Measurements from ENCODE around the gene SAMD9.
"Not testable (repeated sequence)": the region's sequence is repeated elsewhere in the genome, so short reads cannot be mapped to it uniquely, and the experiment has no call there.

Gene SAMD9

GRCh38 chr7:93140582-93141191, 22.9 kb upstream of the SAMD9 start:
- Histone ChIP-seq H3K4me1 (no peaks in the 10 kb centered on the region), H3K9ac (no peak overlapping the region), H3K4me3 (ENCODE audit: low read depth, low read length) (no peak overlapping the region), H2AFZ (no peak overlapping the region), H3K27me3 (ENCODE audit: control insufficient read depth, insufficient read depth, low read length) (no peaks in the 10 kb centered on the region), H3K4me2 (ENCODE audit: low read length) (no peak overlapping the region), H3K9me3 (ENCODE audit: control insufficient read depth, low read length) (no peaks in the 10 kb centered on the region), H3K36me3 (ENCODE audit: control insufficient read depth, insufficient read depth, low read length) (no peaks in the 10 kb centered on the region), H3K27ac (no peak overlapping the region), H3K79me2 (no peaks in the 10 kb centered on the region)
- no peak for TF ChIP-seq CTCF (IDR thresholded peaks at IDR 0.05)

- Histone ChIP-seq H3K9me3 (ENCODE audit: control insufficient read depth, low read length) (no peaks in the 10 kb centered on the region), H3K27me3 (ENCODE audit: control insufficient read depth, insufficient read depth, low read length) (no peaks in the 10 kb centered on the region), H2AFZ (no peak overlapping the region), H3K9ac (no peak overlapping the region), H3K36me3 (ENCODE audit: control insufficient read depth, insufficient read depth, low read length) (no peaks in the 10 kb centered on the region), H3K79me2 (no peaks in the 10 kb centered on the region), H3K4me1 (no peaks in the 10 kb centered on the region), H3K4me2 (ENCODE audit: low read length) (no peak overlapping the region), H3K27ac (no peak overlapping the region), H3K4me3 (ENCODE audit: low read depth, low read length) (no peak overlapping the region)
- no peak for TF ChIP-seq CTCF (IDR thresholded peaks at IDR 0.05)
Observed at GRCh38 chr7:93138576-93138975, 20.8 kb upstream of the SAMD9 start.

- Histone ChIP-seq H3K4me2 (ENCODE audit: low read length) (no peak overlapping the region), H3K36me3 (ENCODE audit: control insufficient read depth, insufficient read depth, low read length) (no peaks in the 10 kb centered on the region), H3K79me2 (no peaks in the 10 kb centered on the region), H2AFZ (no peak overlapping the region), H3K27ac (no peak overlapping the region), H3K4me3 (ENCODE audit: low read depth, low read length) (no peak overlapping the region), H3K9ac (no peak overlapping the region), H3K9me3 (ENCODE audit: control insufficient read depth, low read length) (no peaks in the 10 kb centered on the region), H3K27me3 (ENCODE audit: control insufficient read depth, insufficient read depth, low read length) (no peaks in the 10 kb centered on the region), H3K4me1 (no peaks in the 10 kb centered on the region)
- TF ChIP-seq CTCF (IDR thresholded peaks at IDR 0.05) = no peak
Observed at GRCh38 chr7:93133005-93133404, 15.2 kb upstream of the SAMD9 start.

- no peaks in the 10 kb centered on the region for H3K79me2 ChIP-seq
- H3K4me2 ChIP-seq (ENCODE audit: low read length) = no peak overlapping the region
- H3K27me3 ChIP-seq (ENCODE audit: control insufficient read depth, insufficient read depth, low read length) = no peaks in the 10 kb centered on the region
- no peak overlapping the region for H3K9ac ChIP-seq
- no peak overlapping the region for H3K27ac ChIP-seq
- H3K4me3 ChIP-seq (ENCODE audit: low read depth, low read length) = no peak overlapping the region
- TF ChIP-seq CTCF (IDR thresholded peaks at IDR 0.05) = no peak
- no peaks in the 10 kb centered on the region for H3K4me1 ChIP-seq
- H2AFZ ChIP-seq = no peak overlapping the region
- no peaks in the 10 kb centered on the region for H3K36me3 ChIP-seq (ENCODE audit: control insufficient read depth, insufficient read depth, low read length)
- H3K9me3 ChIP-seq (ENCODE audit: control insufficient read depth, low read length) = no peaks in the 10 kb centered on the region
Observed at GRCh38 chr7:93132216-93132615, 14.4 kb upstream of the SAMD9 start.

- not testable (repeated sequence) for H3K9me3 ChIP-seq (ENCODE audit: control insufficient read depth, low read length); H3K27ac ChIP-seq
Observed at GRCh38 chr7:93126954-93127353, 9.2 kb upstream of the SAMD9 start.

GRCh38 chr7:93123532-93123931, 5.8 kb upstream of the SAMD9 start:
- not testable (repeated sequence) for H2AFZ ChIP-seq; H3K27ac ChIP-seq; H3K9me3 ChIP-seq (ENCODE audit: control insufficient read depth, low read length); H3K79me2 ChIP-seq; H3K27me3 ChIP-seq (ENCODE audit: control insufficient read depth, insufficient read depth, low read length); H3K4me3 ChIP-seq (ENCODE audit: low read depth, low read length); H3K4me2 ChIP-seq (ENCODE audit: low read length); H3K36me3 ChIP-seq (ENCODE audit: control insufficient read depth, insufficient read depth, low read length); H3K9ac ChIP-seq; H3K4me1 ChIP-seq

More at GRCh38 chr7:93126954-93127353, 9.2 kb upstream of the SAMD9 start:
- H3K79me2 ChIP-seq; H3K36me3 ChIP-seq (ENCODE audit: control insufficient read depth, insufficient read depth, low read length); H3K27me3 ChIP-seq (ENCODE audit: control insufficient read depth, insufficient read depth, low read length); H3K4me1 ChIP-seq; H3K9ac ChIP-seq; H2AFZ ChIP-seq; H3K4me2 ChIP-seq (ENCODE audit: low read length); H3K4me3 ChIP-seq (ENCODE audit: low read depth, low read length): not testable (repeated sequence)

Measured in parathyroid adenoma (tissue), 2 donors.